GM10847 (cell line): ENCODE results near the gene KIN.

Experiments
- POLR2A ChIP-seq: IDR thresholded peaks from 2 replicates; pipeline ENCODE4 v1.6.1; 2011; ENCODE audit not compliant: insufficient read length; ENCODE audit errors: extremely low read depth

KIN gene

DNA sequence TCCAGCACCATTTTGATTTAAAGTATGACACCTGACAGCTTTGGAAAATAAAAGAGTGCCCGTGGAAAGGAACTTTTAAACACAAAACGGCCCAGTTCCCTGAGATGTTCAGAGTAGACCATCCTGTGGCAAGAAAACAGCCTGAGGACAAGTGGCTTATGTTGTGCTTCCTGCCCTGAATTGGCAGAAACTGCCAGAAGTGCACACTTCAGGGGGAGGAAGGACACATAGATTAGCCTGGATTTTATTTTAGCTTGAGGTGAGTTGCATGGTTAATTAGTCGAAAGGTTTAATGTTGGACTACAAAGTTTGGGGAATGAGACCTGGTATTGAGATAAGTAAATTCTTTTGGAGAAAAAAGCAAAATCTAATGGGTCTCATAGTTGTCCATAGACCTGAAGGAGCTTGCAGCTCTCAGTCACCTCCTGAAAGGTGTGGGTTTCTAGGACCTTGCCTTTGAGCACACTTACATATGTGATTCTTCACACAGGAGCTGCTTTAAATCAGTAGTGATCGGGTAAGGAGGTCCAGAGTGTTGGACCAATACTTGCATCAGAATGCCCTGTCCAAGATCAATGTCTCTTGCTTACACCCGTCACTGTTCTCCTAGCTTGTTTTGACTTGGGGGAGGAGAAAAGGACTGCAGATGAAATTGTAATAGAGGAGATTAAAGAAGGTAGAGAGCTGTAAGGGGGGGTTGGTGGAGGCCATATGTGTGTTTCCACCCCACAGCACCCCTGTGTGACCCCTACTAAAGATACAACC is 79.8 kb downstream of the KIN start:
- TF ChIP-seq POLR2A = no peak

- no peak for TF ChIP-seq POLR2A
Measured at GRCh38 chr10:7707102-7707501, 80.7 kb downstream of the KIN start.

GRCh38 chr10:7706534-7707073 is 81.2 kb downstream of the KIN start:
- TF ChIP-seq POLR2A = no peak

GRCh38 chr10:7705341-7705740 is 82.5 kb downstream of the KIN start:
- TF ChIP-seq POLR2A = no peak

DNA sequence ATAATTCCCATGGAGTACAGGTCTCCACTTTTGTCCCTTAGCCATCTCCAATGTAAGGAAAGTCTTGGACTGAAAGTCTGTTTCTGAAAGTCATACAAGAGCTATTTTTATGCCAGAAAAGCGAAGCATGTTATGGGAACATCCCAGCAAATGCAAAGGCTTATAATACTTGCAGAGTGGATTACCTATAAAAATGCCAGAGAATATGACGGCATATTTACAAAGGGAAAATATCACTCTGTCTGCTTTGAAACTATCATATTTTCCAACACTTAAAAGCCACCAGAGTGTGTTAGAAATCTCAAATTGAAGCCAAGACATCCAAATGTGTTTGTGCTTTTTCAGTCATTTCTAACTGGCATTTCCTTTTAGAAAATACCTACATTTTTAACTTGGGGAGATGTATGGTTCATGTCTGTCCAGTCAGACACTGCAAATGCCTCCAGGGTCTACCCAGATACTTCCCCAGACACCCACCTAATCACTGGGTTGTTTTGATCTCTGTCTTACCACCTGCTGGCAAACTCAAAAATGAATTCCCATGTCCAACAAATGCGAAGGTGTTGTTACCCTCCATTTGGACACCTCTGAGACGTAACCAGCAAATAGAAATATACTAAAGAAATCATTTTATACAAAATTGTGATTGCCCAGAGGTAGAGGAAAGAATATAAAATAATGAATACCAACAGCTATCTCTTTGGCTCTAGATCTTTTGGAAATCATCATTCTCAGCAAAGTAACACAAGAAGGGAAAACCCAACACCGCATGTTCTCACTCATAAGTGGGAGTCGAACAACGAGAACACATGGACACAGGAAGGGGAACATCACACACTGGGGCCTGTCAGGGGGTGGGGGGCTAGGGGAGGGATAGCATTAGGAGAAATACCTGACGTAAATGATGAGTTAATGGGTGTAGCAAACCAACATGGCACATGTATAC is 83.4 kb downstream of the KIN start:
- TF ChIP-seq POLR2A = no peak

DNA sequence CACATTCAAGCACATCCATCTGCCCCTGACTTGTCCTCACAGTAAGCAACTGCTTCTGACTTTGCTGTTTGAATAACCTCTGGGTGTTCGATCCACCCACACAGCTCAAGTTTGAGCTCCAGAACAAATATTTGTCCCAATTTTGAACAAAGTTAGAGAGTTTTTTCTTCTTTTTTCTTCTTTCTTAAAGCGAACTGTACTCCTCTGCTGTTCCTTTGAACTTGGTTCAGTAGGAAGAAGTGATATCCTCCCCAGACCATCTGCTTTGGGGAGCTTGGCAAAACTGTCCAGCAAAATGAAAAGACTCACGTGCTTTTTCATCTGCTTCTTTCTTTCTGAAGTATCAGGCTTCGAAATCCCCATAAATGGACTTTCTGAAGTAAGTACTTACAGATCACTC is 84.7 kb downstream of the KIN start, which contains the start of gene ITIH2:
ITIH2 (plus strand) TSS at position 177 of the 400 bp plus-strand sequence; CDS start at position 296, 119 bp downstream.
- no peak for TF ChIP-seq POLR2A

DNA sequence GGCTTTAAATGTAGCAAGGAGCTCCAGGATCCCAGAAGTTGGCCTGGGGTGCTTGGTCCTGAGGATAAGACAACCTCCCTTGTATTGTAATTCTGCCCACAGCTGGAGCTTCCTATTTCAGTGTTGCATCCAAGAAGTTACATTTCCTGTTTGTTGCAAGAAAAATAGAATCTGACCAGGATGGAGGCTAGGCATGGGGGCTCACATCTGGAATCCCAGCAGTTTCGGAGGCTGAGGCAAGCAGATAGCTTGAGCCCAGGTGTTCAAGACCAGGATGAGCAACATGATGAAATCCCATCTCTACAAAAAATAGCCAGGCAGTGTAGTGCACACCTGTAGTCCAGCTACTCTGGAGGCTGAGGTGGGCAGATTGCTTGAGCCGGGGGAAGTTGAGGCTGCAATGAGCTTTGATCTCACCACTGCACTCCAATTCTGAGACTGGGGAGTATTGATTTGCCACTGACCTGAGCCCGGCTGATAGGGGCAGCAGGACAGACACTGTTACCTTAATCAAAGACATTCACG is 85.4 kb downstream of the KIN start:
- no peak for TF ChIP-seq POLR2A

- TF ChIP-seq POLR2A = no peak
Measured at GRCh38 chr10:7701158-7701742, 86.5 kb downstream of the KIN start.
